AG04450 (cell line): Measurements from ENCODE around the gene VPS25. TPM values are rescaled to one million over a fixed set of nuclear protein-coding genes. Genes with fewer than 3 reads are reported as not detected.

Source experiments
- CTCF ChIA-PET: fragments of 300-600, 350-600 bp; formaldehyde crosslinking; extraction: SDS; loops from one replicate; lab custom pipeline; 2022; ENCODE audit warnings: antibody characterized with exemption, inconsistent platforms; lab: Charles Lee
- POLR2A ChIA-PET: fragments of 350-600 bp; formaldehyde crosslinking; extraction: SDS; loops from one replicate; lab custom pipeline; 2021; ENCODE audit warnings: antibody characterized with exemption, inconsistent platforms; lab: Yijun Ruan, JAX
- DNase-seq: peaks from one replicate; pipeline ENCODE4 v3.0.0-alpha.2; 2011; ENCODE audit warnings: low read depth, low spot score
- H3K27ac ChIP-seq: one replicate; pipeline ENCODE4 v1.5.1; 2012; ENCODE audit warnings: low read depth, low read length, control low read depth
- H3K27me3 ChIP-seq: one replicate; pipeline ENCODE4 v1.6.0; 2012; ENCODE audit warnings: low read length; ENCODE audit not compliant: control insufficient read depth, insufficient read depth
- H3K4me3 ChIP-seq: 2 replicates; pipeline ENCODE4 v1.5.1; 2011; ENCODE audit warnings: mild to moderate bottlenecking, low read depth, low read length, control low read depth
- H3K9me3 ChIP-seq: 2 replicates; pipeline ENCODE4 v1.5.1; 2012; ENCODE audit warnings: low read length; ENCODE audit not compliant: control insufficient read depth, insufficient read depth
- CTCF ChIP-seq: IDR thresholded peaks from 2 replicates; pipeline ENCODE4 v1.5.1; 2011; ENCODE audit warnings: low read depth, low read length, control low read depth, inconsistent platforms
- polyA plus RNA-seq: library from polyadenylated mRNA; depleted of rRNA; stranded (reverse); fragments of >200 nt; gene quantifications from 2 replicates; pipeline ENCODE4 v1.2.3, GENCODE V29; 2011

Gene VPS25
- polyA plus RNA-seq, 1 experiment: 94.0 TPM

GRCh38 chr17:42743595-42744282 is 29.5 kb upstream of the VPS25 start:
- peak; percentile 32; the same call in 1 of the 2 replicates for TF ChIP-seq CTCF
- DNase-seq: no peak
- H3K9me3 ChIP-seq: no peaks in the 10 kb centered on the region; the same call in 1 of the 2 replicates
- POLR2A ChIA-PET: interaction anchor here (0.6 kb wide), 1 partner anchor 351 kb away, joined by 4 read pairs; no protein-coding TSS in a partner anchor
- no peaks in the 10 kb centered on the region for H3K27me3 ChIP-seq
- CTCF ChIA-PET: interaction anchor here (0.6 to 1.6 kb wide), 4 partner anchors 8 to 165 kb away, joined by 3 to 9 read pairs (median 4); no protein-coding TSS in a partner anchor
- peak overlapping the region; percentile 84 for H3K4me3 ChIP-seq
- no peak overlapping the region for H3K27ac ChIP-seq

GRCh38 chr17:42744283-42744805 is 28.9 kb upstream of the VPS25 start:
- ChIA-PET CTCF (interaction anchor here (0.8 kb wide), 1 partner anchor 76 kb away, joined by 4 read pairs; no protein-coding TSS in a partner anchor), POLR2A (no interaction called here)
- no peak for DNase-seq
- Histone ChIP-seq H3K4me3 (peak overlapping the region; percentile 84), H3K27ac (peak overlapping the region; percentile 78), H3K9me3 (no peaks in the 10 kb centered on the region; the same call in 1 of the 2 replicates), H3K27me3 (no peaks in the 10 kb centered on the region)
- TF ChIP-seq CTCF: no peak

GRCh38 chr17:42744806-42745617 is 28.2 kb upstream of the VPS25 start, which contains the start of gene EZH1:
Gene EZH1, minus strand, starts transcription at chr17:42745040. Its CDS starts 16,099 bp downstream, at chr17:42728941.
- no peaks in the 10 kb centered on the region for H3K27me3 ChIP-seq
- TF ChIP-seq CTCF: no peak
- H3K4me3 ChIP-seq: peak within 1 kb of the TSS; percentile 84
- H3K9me3 ChIP-seq: no peaks in the 10 kb centered on the region; the same call in 1 of the 2 replicates
- ChIA-PET POLR2A (no interaction called here), CTCF (no interaction called here)
- peak within 1 kb of the TSS; percentile 78 for H3K27ac ChIP-seq
- peak; percentile 61 for DNase-seq

- H3K27ac ChIP-seq: no peak overlapping the region
- H3K27me3 ChIP-seq: peaks cover 3% of the 10 kb centered on the region
- no peak overlapping the region for H3K4me3 ChIP-seq
- no peak for DNase-seq
- H3K9me3 ChIP-seq: no peaks in the 10 kb centered on the region; the same call in 1 of the 2 replicates
- POLR2A ChIA-PET: no interaction called here
- no peak for TF ChIP-seq CTCF
- CTCF ChIA-PET: interaction anchor here (9.6 kb wide), 1 partner anchor 15 kb away, joined by 64 read pairs; no protein-coding TSS in a partner anchor
Observed at GRCh38 chr17:42748202-42748907, 24.9 kb upstream of the VPS25 start.
